Measurements from ENCODE around the gene IL1R2. TPM values are rescaled to one million over a fixed set of nuclear protein-coding genes. Genes with fewer than 3 reads are reported as not detected.

The IL1R2 gene
- total and polyA plus RNA-seq, 2 of the 13 experiments (the other 11 are each of a cell fraction or from before 2014, with no cell fraction given): 3.6 to 7.3 TPM

DNA sequence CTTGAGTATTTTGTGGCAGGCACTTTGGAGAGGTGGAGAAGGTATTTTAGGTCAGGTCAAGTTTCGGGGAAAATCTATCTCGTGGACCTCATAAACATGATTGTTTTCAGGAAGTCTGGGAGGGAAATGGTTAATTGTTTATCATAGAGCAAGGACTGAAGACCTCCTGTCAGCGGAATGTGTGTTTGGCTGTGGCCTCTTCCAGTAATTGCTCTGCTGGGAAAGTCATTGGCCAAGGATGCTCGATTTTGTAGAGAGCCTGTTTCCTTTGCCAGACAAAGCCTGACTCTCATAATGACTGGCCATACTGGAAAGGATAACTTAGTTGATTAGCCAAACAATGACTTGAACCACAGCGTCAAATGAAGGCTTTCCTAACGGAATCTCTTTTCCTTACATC is 30.0 kb downstream of the IL1R2 start:
- BruUV-seq (replicated peaks): no TSS peak
- Histone ChIP-seq H3K27ac (ENCODE audit: extremely low read length, insufficient read depth, low read length) (no peak overlapping the region), H3K4me1 (ENCODE audit: insufficient read depth, low read length) (peaks cover 68% of the 10 kb centered on the region), H3K36me3 (replicated peaks in 1 of 2; ENCODE audit: control insufficient read depth in 1 of 2, insufficient read depth in 2 of 2, low read length in 2 of 2) (no peaks in the 10 kb centered on the region), H3K27me3 (ENCODE audit: control insufficient read depth in 1 of 2, insufficient read depth in 2 of 2, low read length in 2 of 2) (no peaks in the 10 kb centered on the region), H3K4me3 (replicated peaks in 1 of 3; ENCODE audit: insufficient read depth in 1 of 3, low read depth in 2 of 3, low read length in 3 of 3) (no peak overlapping the region), H3K4me2 (ENCODE audit: low read depth, low read length) (no peak overlapping the region), H2AFZ (ENCODE audit: low read length) (no peak overlapping the region), H3K9me3 (ENCODE audit: low read length) (no peaks in the 10 kb centered on the region), H3K79me2 (ENCODE audit: insufficient read depth, low read length) (no peaks in the 10 kb centered on the region), H3K9ac (ENCODE audit: insufficient read depth, low read depth, low read length) (no peak overlapping the region), H4K20me1 (ENCODE audit: insufficient read depth, low read length) (no peaks in the 10 kb centered on the region)
- ATAC-seq (no peak), DNase-seq (ENCODE audit: low spot score) (no peak), FAIRE-seq (no peak)
- WGBS (ENCODE audit: low lambda C conversion rate): 81% methylated on average over 6 of the region's 6 CpGs
- intact Hi-C loops (cut with micrococcal nuclease; ENCODE audit: unreplicated experiment) (loop anchor here (2.0 kb wide), 2 partner anchors 49 to 135 kb away; no protein-coding TSS in a partner anchor), in situ Hi-C loops (cut with HindIII; ENCODE audit: extremely low pct_ligation_motif_present, low pct_unique_long_range_greater_than_20kb) (loop anchor here (5.0 to 10.0 kb wide), 3 partner anchors 83 to 216 kb away; no protein-coding TSS in a partner anchor)
- peak; percentile 42; the same call in 1 of the 2 replicates for TF ChIP-seq NCOA2 (CRISPR knock-in tag; IDR thresholded peaks at IDR 0.05)
- no peak for TF ChIP-seq ZNF674 (CRISPR knock-in tag; IDR thresholded peaks at IDR 0.05; ENCODE audit: low read depth)
- TF ChIP-seq TBX2 (CRISPR knock-in tag; IDR thresholded peaks at IDR 0.05; ENCODE audit: borderline replicate concordance): 0 out of 2 replicates have a peak, but pooled peaks have one; percentile 37
- TF ChIP-seq ZSCAN31 (CRISPR knock-in tag; IDR thresholded peaks at IDR 0.05; ENCODE audit: low read depth): no peak
- TF ChIP-seq GATAD2A (CRISPR knock-in tag; IDR thresholded peaks at IDR 0.05): 0 out of 2 replicates have a peak, but pooled peaks have one; percentile 31
- TF ChIP-seq ZNF652 (CRISPR knock-in tag; IDR thresholded peaks at IDR 0.05; ENCODE audit: borderline replicate concordance, low read depth): peak; percentile 88
- ChIA-PET CTCF (ENCODE audit: low intra/inter-chr PET ratio, low total read pairs) (interaction anchor here (1.1 to 3.2 kb wide), 4 partner anchors 145 to 422 kb away, joined by 4 to 46 read pairs (median 24); no protein-coding TSS in a partner anchor), POLR2A (no interaction called here)

DNA sequence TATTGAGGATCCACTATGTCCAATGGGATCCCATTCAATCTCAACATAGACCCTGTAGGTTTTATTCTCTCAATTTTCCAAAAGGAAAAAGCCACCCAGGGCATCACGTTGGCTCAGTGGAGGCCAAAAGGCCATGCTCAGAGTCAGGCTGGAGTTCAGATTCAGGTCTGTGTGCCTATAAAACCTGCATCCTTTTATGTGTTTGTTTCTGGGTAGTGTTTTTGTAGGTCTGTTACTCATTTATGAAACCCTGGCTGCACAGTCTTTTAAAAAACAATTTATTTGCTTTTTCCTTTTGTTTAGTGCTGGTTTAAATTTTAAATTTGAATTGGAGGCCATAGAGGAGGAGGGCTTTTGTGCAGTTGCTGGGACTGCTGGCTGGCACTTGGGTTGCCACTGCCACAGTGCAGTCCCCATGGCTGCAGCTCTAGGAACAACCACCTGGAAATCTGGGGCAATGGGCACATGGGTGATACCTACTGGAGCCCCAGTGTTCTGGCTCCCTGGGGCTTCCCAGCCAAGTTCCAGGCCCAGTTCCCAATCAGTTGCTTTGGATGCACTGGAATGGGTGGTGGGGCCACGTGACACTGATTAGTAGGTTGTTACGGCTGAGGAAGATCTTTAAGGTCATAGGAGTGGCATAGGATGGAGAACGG is 31.3 kb downstream of the IL1R2 start:
- intact Hi-C loops (cut with micrococcal nuclease; ENCODE audit: unreplicated experiment) (no loop called here), in situ Hi-C loops (cut with HindIII; ENCODE audit: extremely low pct_ligation_motif_present, low pct_unique_long_range_greater_than_20kb) (loop anchor here (5.0 to 10.0 kb wide), 3 partner anchors 82 to 214 kb away; no protein-coding TSS in a partner anchor)
- WGBS (ENCODE audit: low lambda C conversion rate): 71% methylated on average over 4 of the region's 4 CpGs
- no peaks in the 10 kb centered on the region for H3K27me3 ChIP-seq (ENCODE audit: control insufficient read depth in 1 of 2, insufficient read depth in 2 of 2, low read length in 2 of 2)
- H3K79me2 ChIP-seq (ENCODE audit: insufficient read depth, low read length): no peaks in the 10 kb centered on the region
- FAIRE-seq (no peak), ATAC-seq (no peak), DNase-seq (ENCODE audit: low spot score) (no peak)
- no peak overlapping the region for H3K27ac ChIP-seq (ENCODE audit: extremely low read length, insufficient read depth, low read length)
- BruUV-seq (replicated peaks): no TSS peak
- CTCF ChIA-PET (ENCODE audit: low intra/inter-chr PET ratio, low total read pairs): no interaction called here
- no peaks in the 10 kb centered on the region for H3K9me3 ChIP-seq (ENCODE audit: low read length)
- H3K36me3 ChIP-seq (replicated peaks in 1 of 2; ENCODE audit: control insufficient read depth in 1 of 2, insufficient read depth in 2 of 2, low read length in 2 of 2): no peaks in the 10 kb centered on the region
- no peak overlapping the region for H3K4me3 ChIP-seq (replicated peaks in 1 of 3; ENCODE audit: insufficient read depth in 1 of 3, low read depth in 2 of 3, low read length in 3 of 3)
- H4K20me1 ChIP-seq (ENCODE audit: insufficient read depth, low read length): no peaks in the 10 kb centered on the region
- POLR2A ChIA-PET: no interaction called here
- peaks cover 81% of the 10 kb centered on the region for H3K4me1 ChIP-seq (ENCODE audit: insufficient read depth, low read length)
- H3K9ac ChIP-seq (ENCODE audit: insufficient read depth, low read depth, low read length): no peak overlapping the region
- H3K4me2 ChIP-seq (ENCODE audit: low read depth, low read length): no peak overlapping the region
- no peak overlapping the region for H2AFZ ChIP-seq (ENCODE audit: low read length)
- no peak for TF ChIP-seq NR2F6 (IDR thresholded peaks at IDR 0.05)
- TF ChIP-seq NR2F6 (CRISPR knock-in tag; IDR thresholded peaks at IDR 0.05): peak; percentile 44; the same call in 1 of the 2 replicates
- peak; percentile 31; the same call in 1 of the 2 replicates for TF ChIP-seq ZNF501 (CRISPR knock-in tag; IDR thresholded peaks at IDR 0.05)
- 0 out of 2 replicates have a peak, but pooled peaks have one; percentile 24 for TF ChIP-seq HNRNPL (IDR thresholded peaks at IDR 0.05; ENCODE audit: low read depth, low read length)
- peak in 1 of 2 experiments; percentile 36; a peak in 1 of 4 replicates for TF ChIP-seq EP300 (IDR thresholded peaks at IDR 0.05; ENCODE audit: low read depth in 2 of 2, low read length in 2 of 2)
- TF ChIP-seq EP300 (CRISPR knock-in tag; IDR thresholded peaks at IDR 0.05; ENCODE audit: borderline replicate concordance): no peak
- TF ChIP-seq ZNF629 (CRISPR knock-in tag; conservative IDR thresholded peaks at IDR 0.05): peak; percentile 46; the same call in 1 of the 2 replicates
- no peak for TF ChIP-seq HOXD1 (CRISPR knock-in tag; IDR thresholded peaks at IDR 0.05)
- TF ChIP-seq, protein P1, sequence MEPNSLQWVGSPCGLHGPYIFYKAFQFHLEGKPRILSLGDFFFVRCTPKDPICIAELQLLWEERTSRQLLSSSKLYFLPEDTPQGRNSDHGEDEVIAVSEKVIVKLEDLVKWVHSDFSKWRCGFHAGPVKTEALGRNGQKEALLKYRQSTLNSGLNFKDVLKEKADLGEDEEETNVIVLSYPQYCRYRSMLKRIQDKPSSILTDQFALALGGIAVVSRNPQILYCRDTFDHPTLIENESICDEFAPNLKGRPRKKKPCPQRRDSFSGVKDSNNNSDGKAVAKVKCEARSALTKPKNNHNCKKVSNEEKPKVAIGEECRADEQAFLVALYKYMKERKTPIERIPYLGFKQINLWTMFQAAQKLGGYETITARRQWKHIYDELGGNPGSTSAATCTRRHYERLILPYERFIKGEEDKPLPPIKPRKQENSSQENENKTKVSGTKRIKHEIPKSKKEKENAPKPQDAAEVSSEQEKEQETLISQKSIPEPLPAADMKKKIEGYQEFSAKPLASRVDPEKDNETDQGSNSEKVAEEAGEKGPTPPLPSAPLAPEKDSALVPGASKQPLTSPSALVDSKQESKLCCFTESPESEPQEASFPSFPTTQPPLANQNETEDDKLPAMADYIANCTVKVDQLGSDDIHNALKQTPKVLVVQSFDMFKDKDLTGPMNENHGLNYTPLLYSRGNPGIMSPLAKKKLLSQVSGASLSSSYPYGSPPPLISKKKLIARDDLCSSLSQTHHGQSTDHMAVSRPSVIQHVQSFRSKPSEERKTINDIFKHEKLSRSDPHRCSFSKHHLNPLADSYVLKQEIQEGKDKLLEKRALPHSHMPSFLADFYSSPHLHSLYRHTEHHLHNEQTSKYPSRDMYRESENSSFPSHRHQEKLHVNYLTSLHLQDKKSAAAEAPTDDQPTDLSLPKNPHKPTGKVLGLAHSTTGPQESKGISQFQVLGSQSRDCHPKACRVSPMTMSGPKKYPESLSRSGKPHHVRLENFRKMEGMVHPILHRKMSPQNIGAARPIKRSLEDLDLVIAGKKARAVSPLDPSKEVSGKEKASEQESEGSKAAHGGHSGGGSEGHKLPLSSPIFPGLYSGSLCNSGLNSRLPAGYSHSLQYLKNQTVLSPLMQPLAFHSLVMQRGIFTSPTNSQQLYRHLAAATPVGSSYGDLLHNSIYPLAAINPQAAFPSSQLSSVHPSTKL (CRISPR knock-in tag; IDR thresholded peaks at IDR 0.05): 0 out of 2 replicates have a peak, but pooled peaks have one; percentile 12
- TF ChIP-seq KDM6A (CRISPR knock-in tag; IDR thresholded peaks at IDR 0.05; ENCODE audit: low read depth): no peak
- TF ChIP-seq RARA (CRISPR knock-in tag; IDR thresholded peaks at IDR 0.05): peak; percentile 27; the same call in 1 of the 2 replicates
